ENCODE data around the gene TTPAL.
A peak's percentile ranks its signal among the peaks of the same experiment; 100 is the strongest.

TTPAL gene

GRCh38 chr20:44475694-44476560, at the start of gene TTPAL:
TTPAL (plus strand) TSS chr20:44475874; CDS start chr20:44480000, 4,126 bp downstream.
- DNase-seq = peak; percentile 91

GRCh38 chr20:44425923-44426322, 49.8 kb upstream of the TTPAL start:
- no peak for DNase-seq

- DNase-seq = no peak
Observed at GRCh38 chr20:44426879-44427790, 48.5 kb upstream of the TTPAL start.

GRCh38 chr20:44427804-44428173, 47.9 kb upstream of the TTPAL start:
- DNase-seq = no peak

- no peak for DNase-seq
Observed at GRCh38 chr20:44428174-44429016, 47.3 kb upstream of the TTPAL start.

- DNase-seq = no peak
Observed at GRCh38 chr20:44429017-44429339, 46.7 kb upstream of the TTPAL start.

GRCh38 chr20:44429419-44430269, 46.0 kb upstream of the TTPAL start:
- DNase-seq = no peak

GRCh38 chr20:44430270-44431065, 45.2 kb upstream of the TTPAL start:
- no peak for DNase-seq

GRCh38 chr20:44431118-44431501, 44.6 kb upstream of the TTPAL start:
- DNase-seq = no peak

GRCh38 chr20:44431502-44432234, 44.0 kb upstream of the TTPAL start:
- no peak for DNase-seq

GRCh38 chr20:44432618-44433577, 42.8 kb upstream of the TTPAL start:
- no peak for DNase-seq

GRCh38 chr20:44433751-44434538, 41.7 kb upstream of the TTPAL start:
- no peak for DNase-seq

- no peak for DNase-seq
Observed at GRCh38 chr20:44435630-44436335, 39.9 kb upstream of the TTPAL start.

- DNase-seq = no peak
Observed at GRCh38 chr20:44436393-44436792, 39.3 kb upstream of the TTPAL start.

- DNase-seq = no peak
Observed at GRCh38 chr20:44437497-44437896, 38.2 kb upstream of the TTPAL start.

- DNase-seq = no peak
Observed at GRCh38 chr20:44438782-44439181, 36.9 kb upstream of the TTPAL start.

- DNase-seq = no peak
Observed at GRCh38 chr20:44439318-44439717, 36.4 kb upstream of the TTPAL start.
